OCI-M2 (cell line): ENCODE results near the gene TOR4A.

Experiments
- DNase-seq: peaks from one replicate; lab custom pipeline; 2025; ENCODE audit not compliant: unreplicated experiment; lab: John Stamatoyannopoulos, UW

TOR4A gene

DNA sequence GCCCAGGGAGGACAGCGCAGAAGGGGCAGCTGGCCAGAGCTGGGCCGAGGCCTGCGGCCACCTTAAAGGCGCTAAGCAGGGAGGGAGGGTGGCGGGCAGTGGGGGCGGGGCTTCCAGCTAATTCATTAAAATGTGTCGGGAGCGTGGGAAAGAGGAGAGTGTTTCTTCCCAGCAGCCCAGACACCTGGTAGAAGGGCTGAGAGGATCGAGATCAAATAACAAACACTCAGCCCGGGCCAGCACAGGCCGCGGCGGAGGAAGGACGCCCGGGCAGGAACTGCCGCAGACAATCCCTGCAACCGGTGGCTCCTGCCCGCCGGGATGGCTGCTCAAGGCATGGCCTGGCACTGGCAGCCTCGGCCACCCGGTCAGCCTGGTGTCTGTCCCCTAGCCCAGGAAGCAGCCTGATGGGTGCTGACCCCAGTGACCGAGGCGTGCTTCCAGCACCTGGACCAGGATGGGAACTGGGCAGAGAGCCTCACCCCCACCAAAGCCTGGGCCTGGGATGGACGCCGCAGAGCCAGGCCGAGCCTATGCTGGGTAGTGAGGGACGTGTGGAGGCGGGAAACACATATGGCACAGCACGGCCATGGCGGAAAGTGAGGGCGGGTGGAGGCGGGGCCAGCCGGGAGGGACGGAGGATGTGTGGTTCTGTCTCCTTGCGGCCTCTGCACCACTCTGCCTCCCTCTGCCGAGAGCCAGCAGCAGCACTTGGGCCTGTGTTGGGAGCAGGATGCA, 27.7 kb downstream of the TOR4A start:
- no peak for DNase-seq

DNA sequence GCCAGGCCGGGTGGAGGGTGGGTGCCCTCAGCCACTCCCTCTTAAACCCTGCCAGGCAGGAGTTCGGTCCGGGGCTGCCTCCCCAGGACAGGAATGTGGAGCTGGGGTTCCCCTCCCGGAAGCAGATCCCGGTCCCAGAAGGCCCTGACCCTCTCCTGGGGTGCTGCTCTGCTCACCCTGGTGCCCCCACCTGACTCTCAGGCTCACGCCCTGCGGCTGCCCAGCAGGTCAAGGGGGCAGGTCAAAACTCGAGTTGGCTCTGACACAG, 28.2 kb downstream of the TOR4A start:
- DNase-seq: no peak

DNA sequence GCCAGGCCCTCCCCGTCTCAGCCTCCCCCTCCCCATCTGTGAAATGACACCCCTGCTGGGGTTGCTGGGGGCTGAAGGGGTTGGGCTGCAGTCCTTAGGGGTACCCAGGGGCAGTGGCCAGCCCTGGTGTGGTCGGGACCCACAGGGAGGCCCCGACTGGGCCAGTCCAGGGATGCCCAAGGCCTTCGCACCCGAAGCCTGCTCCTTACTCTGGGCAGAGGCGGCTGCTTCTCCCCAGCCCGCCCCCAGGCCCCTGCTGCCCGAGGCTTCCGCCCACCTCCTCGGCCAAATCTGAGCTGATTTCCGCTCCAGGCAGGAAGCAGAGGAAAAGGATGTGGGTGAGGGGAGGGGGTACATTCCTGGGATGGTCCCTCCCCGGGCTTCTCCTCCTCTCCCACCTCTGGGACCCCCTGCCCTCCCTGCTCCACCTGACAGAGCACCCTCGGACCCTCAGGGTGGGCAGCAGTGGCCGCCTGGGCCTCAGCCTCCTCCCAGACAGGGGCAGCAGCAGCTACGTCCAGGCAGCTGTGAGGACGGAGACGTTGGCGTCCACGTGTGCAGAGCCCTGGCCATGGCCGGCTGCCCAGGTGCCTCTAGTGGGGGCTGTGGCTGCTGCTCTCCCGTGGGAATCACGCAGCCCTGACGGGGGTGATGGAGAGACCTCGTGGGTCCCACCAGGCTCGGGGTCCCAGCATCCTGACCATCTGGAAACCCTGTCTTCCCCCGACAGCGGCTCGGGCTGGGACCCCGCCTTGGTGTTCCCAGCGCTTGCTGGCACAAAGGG, 28.7 kb downstream of the TOR4A start:
- no peak for DNase-seq

DNA sequence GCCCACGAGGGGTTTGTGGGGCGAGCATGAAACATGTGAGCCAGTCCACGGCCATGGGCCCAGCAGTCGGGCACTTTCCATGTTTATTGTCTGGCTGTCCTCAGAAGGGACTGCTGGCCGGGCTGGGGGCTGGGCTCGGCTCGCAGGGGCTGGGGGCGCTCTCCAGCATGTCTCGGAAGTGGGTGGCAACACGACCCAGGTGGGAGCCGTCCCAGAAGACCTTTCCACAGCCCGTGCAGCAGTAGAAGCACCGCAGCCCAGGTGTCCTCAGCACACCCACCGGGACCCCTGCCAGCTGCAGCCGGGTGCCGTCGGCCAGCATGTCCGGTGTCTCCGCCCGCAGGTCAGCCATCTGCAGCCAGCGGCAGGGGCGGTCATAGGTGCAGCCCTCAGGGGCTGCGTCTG, 29.3 kb downstream of the TOR4A start:
- no peak for DNase-seq

DNA sequence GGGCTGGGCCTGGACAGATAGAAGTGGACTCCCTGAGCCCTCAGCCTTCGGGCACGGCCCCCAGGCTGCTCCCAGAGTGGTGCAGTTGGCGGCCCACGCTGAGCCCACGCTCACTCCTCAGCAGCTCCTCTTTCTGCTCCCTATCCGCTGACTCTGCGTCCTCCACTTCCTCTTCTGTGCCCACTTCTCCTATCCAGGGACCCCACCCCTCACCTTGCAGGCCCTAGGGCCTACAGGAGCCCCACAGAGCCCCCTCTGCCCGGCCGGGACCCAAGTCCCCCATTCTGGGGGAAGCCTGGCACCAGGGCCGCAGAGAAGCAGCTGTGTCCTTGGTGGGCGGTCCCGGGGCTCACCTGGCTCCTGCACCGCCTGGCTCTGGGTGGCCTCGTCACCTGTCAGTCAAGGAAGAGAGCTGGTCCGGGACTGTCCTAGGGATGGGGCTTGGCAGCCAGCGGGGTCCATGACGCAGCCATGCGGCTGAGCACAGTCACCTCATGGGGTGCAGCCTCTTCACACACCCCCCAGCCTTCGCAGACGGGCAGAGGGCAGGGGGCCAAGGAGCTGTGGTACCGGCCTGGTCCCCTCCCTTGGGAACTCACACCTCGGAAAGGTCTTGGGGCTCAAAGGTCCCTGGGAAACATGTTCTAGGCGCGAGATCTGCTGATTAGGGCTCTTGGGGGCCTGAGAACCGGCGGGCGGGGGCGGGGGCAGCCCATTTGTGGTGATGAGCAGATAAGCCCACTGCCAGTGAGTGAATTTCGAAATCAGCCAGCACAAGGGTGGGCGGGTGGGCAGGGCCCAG, 29.9 kb downstream of the TOR4A start:
- no peak for DNase-seq

DNA sequence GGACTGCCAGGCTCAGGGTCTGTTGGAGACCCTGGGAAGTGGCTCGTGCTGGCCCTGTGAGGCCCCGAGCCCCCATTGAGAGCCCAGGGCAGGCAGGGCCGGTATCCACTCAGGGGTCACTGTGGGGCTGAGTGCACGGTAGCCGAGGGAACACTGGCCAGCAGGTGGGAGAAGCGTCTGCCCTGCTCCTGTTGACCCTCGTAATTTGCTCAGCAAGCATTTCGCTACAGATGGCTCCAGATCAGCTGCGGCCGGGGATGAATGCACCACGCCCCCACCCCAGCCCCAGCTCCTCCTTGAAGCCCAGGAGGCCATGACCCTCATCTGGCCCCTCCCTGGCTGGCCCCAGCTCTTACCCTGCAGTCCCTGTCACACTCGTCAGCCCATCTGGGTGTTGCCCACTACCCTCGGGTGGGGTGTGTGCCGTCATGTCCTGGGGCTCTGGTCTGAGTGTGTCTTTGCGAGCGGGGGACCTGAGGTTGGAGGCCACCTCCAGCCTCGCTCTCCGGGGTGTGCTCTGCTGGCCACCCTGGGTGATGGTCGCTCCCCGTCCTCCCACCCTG, 30.6 kb downstream of the TOR4A start:
- DNase-seq: no peak

DNA sequence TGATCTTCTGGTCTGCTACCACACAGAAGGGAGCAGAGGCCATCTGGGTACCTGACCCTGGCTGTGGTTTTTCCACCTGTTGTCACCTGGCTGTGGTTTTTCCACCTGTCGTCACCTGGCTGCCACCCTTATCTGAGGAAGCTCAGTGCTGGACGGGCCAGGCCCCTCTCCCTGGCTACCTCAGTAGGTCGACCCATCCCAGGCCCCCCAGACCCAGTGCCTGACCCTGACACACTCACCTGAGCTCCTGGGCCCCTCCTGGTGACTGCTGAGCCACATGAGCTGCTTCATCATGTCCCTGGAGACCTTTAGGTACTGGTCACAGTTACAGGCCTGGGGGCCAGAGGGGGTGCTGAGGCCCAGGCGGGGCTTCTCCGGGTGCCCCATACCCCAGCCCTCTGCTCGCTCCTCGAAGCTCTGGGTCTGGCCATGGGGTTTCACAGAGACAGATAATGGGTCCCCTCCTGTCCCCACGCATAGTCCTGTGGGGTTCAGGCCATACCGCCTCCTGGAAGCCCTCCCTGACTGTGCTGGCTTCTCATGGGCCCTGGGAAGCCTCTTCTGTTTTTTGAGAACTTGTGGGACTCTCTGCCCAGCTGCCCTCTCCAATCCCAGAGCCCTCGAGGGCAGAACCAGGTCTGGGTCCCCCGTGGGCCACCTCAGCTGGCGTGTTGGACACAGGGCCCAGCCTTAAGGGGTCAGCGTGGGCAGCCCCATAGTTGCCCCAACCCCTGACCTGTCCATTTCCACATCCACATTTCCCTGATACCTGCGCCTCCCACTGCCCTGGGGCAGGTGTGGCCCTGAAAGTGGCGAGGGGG, 32.1 kb downstream of the TOR4A start:
- no peak for DNase-seq

DNA sequence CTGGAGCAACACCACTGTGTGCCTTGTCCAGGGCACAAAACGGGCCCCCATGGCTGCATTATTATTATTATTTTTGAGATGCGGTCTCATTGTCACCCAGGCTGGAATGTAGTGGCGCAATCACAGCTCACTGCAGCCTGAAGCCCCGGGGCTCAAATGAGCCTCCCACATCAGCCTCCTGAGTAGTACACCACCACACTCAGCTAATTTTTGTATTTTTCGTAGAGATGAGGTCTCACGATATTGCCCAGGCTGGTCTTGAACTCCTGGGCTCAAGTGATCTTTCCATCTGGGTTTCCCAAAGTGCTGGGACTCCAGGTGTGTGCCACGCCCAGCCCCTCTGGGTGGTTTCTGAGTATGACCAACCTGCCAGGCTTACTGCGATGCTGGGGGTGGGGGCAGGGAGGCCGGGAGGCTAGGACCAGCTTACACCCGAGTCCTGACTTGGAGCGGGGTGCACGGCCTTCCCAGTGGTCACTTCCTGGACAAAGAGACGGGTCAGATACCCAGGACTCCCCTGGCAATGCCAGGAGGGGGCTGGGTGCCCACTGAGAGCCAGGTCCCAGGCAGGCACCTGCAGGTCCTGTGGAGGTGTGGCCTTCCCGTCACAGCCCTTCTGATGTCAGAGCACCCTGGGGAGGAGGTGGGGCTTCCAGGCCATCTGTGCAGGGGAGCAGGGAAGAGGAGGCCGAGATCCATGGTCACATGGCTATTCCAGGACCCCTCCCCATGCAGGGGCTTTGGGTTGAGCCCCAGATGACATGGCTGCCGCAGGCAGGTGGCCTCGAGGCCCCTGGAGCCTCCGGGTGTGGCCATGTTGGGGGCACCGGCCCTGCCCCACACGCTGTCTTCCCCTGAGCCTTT, 32.9 kb downstream of the TOR4A start:
- no peak for DNase-seq

DNA sequence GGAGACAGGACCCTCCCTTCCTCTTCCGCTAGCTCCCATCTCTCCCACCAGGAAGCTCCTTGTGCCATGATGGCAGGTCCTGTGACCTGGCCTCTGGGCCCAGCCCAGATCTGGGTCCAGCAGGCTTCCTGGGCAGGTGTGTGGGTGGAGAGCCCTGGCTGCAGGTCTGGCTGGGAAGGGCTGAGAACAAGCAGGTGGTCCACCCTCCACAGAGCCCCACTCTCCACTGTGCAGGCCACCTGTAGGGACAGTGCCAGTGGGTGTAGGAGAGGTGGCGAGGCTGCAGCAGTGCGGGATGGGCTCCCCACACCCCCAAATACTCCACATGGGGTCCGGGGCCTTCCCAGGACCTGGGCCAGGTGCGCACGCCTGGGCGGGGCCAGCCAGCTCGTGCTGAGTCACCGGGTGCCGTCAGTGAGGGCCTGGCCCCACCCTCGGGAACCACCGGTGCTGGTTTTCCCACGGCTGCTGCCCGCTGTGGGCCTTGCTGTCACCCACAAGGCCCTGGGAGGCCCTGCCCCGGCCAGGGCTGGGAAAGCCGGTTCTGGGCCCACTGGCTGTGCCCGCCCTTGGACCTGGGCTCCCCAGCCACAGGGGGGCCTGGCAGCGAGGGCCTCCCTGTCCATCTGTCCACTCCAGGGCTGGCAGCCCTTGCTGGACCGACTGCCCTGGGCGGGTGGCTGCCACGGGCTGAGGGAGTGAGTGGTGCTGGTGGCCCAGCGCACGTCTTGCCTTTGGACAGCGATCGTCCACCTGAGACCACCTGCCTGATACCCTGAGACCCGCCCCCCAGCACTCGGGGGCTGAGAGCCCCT, 33.9 kb downstream of the TOR4A start:
- no peak for DNase-seq

DNA sequence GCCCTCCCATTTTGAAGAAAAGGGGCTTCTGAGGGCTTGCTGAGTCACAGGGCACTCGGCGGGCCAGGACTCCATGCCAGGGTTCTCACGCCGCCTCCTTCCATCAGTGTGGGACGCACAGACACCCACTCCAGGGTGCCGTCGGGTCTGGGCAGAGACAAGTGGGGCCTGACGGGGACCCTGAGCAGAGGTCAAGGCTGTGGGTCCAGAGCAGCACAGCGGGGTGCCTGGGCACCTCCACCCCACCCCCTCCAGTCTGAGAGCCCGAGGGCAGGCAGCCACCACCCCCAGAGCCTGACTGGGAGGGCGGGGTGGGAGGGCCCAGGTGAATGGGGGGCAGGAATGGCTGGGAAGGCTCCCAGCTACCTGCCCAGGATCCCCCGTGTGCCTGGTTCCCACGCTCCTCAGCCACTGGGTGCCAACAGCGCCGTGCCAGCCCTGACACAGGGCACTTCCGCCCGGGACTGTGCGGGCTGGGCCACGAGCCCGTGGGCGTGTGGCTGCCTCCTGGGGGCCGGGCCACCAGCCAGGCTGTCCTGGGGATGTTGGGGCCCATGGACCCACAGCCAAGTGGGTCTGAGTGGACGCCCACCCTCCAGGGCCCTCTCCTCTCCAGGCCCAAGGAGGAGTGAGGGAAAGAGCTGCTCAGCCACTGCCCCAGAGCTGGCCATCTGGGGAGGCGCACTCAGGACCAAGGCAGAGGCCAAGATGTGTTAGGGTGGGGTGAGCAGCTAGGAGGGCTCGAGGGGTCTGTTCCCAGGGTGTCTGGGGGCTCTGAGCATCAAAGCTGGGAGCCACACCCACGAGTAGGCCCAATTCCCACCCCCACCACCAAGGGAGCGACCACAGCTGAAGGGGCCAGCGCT, 34.7 kb downstream of the TOR4A start:
- no peak for DNase-seq

DNA sequence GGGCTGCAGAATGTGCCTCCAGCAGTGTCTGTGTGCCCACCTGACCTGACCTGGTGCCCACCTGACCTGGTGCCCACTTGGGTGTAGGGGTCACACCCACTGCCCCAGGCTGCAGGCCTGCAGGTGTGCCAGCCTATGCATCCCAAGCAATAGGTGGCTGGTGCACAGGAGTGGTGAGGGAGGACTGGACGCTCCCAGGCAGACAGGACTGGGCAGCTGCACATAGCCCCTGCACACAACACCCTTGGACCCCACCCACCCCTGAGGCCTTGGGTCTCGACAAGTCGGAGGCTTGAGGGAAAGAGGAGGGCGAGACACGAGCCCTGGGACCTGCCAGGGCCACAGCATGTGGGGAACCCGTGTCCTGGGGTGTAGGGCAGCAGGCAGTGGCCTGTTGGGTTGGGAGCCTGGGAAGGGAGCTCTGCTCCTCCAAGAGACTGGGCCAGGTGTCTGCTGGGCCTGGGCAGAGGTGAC, 35.4 kb downstream of the TOR4A start:
- DNase-seq: no peak

DNA sequence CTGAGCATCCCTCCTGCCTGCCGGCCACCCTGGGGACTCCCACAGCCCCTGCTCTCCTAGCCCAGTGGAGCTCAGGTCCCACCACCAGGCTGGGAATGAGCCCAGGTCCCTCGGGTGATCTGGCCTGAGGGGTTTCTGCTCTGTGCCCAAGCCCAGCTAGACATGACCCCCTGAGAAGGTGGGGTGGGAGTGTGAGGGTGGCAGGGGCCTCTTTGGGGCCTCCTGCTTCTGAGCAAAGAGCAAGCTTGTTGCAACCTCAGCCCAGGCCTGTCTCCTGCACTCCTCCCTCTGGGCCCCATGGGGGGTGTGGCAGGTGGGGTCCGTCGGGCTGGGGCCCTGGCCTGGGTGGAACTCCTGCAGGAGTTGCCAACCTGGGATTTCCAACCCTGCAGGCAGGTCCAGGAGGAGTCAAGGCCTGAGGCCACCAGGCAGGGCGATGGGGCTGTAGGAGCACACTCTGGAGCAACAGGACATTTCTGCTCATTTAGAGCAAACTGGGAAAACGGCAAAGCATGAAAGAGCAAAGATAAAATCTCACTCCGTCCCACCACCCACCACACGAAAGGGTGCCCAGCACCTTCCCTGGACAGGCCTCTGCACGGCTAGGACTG, 35.9 kb downstream of the TOR4A start:
- no peak for DNase-seq

DNA sequence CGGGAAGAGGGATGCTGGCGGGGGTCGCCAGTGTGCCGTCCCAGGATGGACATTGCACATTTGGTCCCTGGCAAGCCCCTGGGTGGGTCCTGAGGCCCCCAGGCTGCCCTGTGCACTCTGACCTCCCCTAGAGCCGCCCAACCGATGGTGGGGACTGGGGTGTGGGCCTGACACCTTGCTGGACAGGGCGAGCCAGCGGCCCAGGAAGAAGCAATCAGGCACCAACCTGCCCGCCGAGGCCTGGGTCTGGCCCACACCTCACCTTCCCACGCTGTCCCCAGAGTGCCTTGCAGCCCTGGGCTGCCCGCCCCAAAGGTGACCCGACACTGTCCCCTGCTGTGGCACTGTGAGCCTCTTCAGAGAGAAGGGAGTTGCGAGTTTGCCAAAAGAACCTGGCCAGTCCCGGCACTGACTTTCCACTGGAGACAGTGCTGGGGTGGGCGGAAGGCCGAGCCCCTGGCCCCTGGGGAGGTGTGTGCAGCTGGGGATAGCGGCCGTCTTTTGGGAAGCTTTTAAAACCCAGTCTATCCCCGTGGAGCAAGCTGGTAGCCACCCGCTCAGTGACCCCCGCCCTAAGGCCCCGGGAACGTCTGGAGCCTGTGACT, 36.5 kb downstream of the TOR4A start:
- DNase-seq: no peak

DNA sequence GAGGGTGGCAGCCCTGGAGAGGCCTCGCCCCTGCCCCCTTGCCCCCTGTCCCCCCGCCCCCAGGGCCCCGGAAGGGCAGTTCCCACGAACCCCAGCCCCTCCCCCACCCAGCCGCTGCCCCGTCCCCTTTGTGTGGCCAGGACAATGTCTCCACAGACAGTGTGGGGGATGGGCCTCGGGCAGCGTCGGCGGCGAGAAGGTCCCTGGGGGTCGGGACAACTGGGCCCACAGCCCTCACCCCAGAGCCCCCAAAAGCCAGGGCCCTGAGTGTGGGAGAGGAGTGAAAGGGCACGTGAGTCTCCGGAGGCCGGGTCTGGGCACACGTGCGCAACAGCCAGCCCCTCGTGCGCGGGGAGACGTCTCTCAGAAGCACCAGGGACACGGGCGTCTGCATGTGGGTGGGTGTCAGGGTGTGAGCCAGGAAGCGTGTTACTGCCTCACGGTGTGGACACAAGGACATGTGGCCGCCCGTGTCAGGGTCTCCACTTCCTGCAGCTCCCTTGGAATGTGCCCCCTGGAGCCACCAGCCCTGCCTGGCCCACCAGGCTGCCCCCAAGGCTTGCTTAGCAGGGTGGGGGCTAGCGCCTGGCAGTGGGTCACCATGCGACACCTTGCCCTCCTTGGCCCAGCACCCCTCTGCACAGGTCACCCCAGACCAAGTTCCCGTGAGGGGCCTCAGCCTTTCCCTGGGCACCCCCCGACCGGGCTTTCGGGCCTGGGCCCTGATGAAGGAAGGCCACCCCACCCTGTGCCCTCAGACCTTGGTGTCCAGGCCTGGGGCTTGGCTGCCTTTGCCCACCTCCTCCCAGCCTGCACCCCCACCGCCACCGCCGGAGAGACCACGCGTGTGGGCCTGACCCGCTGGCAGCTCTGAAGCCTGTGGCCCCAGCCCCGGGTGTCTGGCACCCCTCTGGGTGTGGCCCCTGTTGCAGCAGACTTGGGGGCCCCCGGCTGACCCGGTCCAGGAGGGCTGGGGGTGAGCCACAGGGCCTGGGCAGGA, 37.3 kb downstream of the TOR4A start:
- no peak for DNase-seq

DNA sequence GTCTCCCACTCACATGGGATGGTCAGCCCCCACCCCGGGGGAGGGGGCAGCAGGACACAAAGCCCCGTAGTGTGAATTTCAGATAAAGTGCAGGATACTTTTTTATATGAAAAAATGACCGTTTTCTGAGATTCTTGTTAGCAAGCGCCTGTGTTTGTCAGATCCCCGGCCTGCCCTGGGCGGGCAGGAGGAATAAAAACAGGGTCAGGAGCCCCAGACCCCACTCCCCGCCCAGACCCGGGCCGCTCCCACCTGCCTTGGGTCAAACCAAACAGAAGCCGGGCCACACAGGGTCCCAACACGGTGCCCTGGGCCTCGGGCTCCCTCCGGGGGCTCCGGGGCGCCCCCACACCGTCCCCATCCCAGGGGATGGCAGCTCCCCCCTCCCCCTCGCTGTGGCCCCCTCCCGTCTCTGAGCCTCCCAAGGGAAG, 38.1 kb downstream of the TOR4A start:
- DNase-seq: no peak
